OCI-LY3 (cell line): ENCODE measurements around the gene SH2D6.
A peak's percentile ranks its signal among the peaks of the same experiment; 100 is the strongest.

ENCODE experiments used
- H2AFZ ChIP-seq: fragments of 200-600, 300-600 bp; shearing (Covaris generic); 2 replicates; pipeline ENCODE4 v1.6.0; 2014; ENCODE audit warnings: antibody characterized with exemption, low read depth, low read length
- H3K27ac ChIP-seq: fragments of 200-600, 300-600 bp; sonication (generic); 2 replicates; pipeline ENCODE4 v1.5.1; 2014; ENCODE audit warnings: mild to moderate bottlenecking, low read length, moderate library complexity, mixed read lengths
- H3K27me3 ChIP-seq: fragments of 200-600, 300-600 bp; sonication (generic); 2 replicates; pipeline ENCODE4 v1.6.1; 2014; ENCODE audit warnings: low read depth, low read length, mixed read lengths
- H3K36me3 ChIP-seq: fragments of 200-600, 300-600 bp; sonication (generic); replicated peaks from 2 replicates; pipeline ENCODE3; 2014; ENCODE audit warnings: low read depth, low read length, mixed read lengths
- H3K4me1 ChIP-seq: fragments of 300-600, 200-600 bp; sonication (generic); 2 replicates; pipeline ENCODE4 v1.6.1; 2014; ENCODE audit warnings: low read length, mixed read lengths
- H3K4me2 ChIP-seq: fragments of 200-600, 300-600 bp; sonication (generic); 2 replicates; pipeline ENCODE4 v1.6.1; 2014; ENCODE audit warnings: low read length, mixed read lengths
- H3K4me3 ChIP-seq: fragments of 300-600, 200-600 bp; sonication (generic); 2 replicates; pipeline ENCODE4 v1.5.1; 2014; ENCODE audit warnings: antibody characterized with exemption, mild to moderate bottlenecking, low read length, moderate library complexity
- H3K79me2 ChIP-seq: fragments of 300-600, 200-600 bp; shearing (Covaris generic); 2 replicates; pipeline ENCODE4 v1.6.1; 2014; ENCODE audit warnings: mild to moderate bottlenecking, low read length, mixed read lengths
- H3K9ac ChIP-seq: fragments of 300-600, 200-600 bp; shearing (Covaris generic); 2 replicates; pipeline ENCODE4 v1.6.0; 2014; ENCODE audit warnings: mild to moderate bottlenecking, low read length, moderate library complexity
- H3K9me3 ChIP-seq: fragments of 200-600, 300-600 bp; shearing (Covaris generic); 2 replicates; pipeline ENCODE4 v1.6.1; 2014; ENCODE audit warnings: low read length, mixed read lengths; ENCODE audit not compliant: insufficient read depth
- H4K20me1 ChIP-seq: fragments of 200-600, 300-600 bp; sonication (generic); 2 replicates; pipeline ENCODE4 v1.6.1; 2016; ENCODE audit warnings: low read length, mixed read lengths; ENCODE audit not compliant: insufficient read depth
- CTCF ChIP-seq: fragments of 200-600, 300-600 bp; sonication (generic); IDR thresholded peaks from 2 replicates; pipeline ENCODE4 v1.5.1; 2014; ENCODE audit warnings: antibody characterized with exemption, low read length, low read depth
- EZH2phosphoT487 ChIP-seq: fragments of 200-600 bp; shearing (Covaris generic); IDR thresholded peaks from 2 replicates; pipeline ENCODE4 v1.6.1; 2018; ENCODE audit warnings: antibody characterized with exemption, mixed run types, low read depth

The SH2D6 gene

GRCh38 chr2:85459771-85460170 lies 41.3 kb downstream of the SH2D6 start:
- Histone ChIP-seq H3K9ac (no peak overlapping the region), H3K9me3 (no peaks in the 10 kb centered on the region), H3K36me3 (no peaks in the 10 kb centered on the region), H3K4me2 (no peak overlapping the region), H3K27ac (no peak overlapping the region), H3K79me2 (no peaks in the 10 kb centered on the region), H2AFZ (no peak overlapping the region), H4K20me1 (no peaks in the 10 kb centered on the region), H3K4me3 (no peak overlapping the region), H3K4me1 (no peaks in the 10 kb centered on the region), H3K27me3 (no peaks in the 10 kb centered on the region)
- no peak for TF ChIP-seq EZH2phosphoT487
- TF ChIP-seq CTCF: no peak

DNA sequence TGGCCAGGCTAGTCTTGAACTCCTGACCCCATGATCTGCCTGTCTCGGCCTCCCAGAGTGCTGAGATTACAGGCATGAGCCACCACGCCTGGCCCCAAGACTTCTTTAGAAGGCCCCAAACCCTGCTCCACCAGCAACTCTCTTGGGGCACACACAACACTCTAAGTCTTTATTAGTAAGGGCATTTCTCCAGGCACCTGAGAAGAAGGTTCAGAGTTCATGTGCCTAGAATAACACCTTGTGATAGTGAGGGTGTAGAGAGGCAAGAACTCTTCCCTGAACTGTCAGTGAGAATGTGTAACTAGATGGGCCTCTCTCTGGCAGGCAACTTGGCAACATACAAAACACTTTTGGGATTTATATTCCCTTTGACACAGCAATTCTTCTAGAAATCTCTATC lies 43.8 kb downstream of the SH2D6 start:
- Histone ChIP-seq H3K4me3 (no peak overlapping the region), H3K79me2 (no peaks in the 10 kb centered on the region), H3K27me3 (no peaks in the 10 kb centered on the region), H3K9me3 (no peaks in the 10 kb centered on the region), H4K20me1 (no peaks in the 10 kb centered on the region), H3K9ac (no peak overlapping the region), H2AFZ (no peak overlapping the region), H3K4me1 (no peaks in the 10 kb centered on the region), H3K36me3 (no peaks in the 10 kb centered on the region), H3K4me2 (no peak overlapping the region), H3K27ac (no peak overlapping the region)
- TF ChIP-seq CTCF (no peak), EZH2phosphoT487 (no peak)

- peak overlapping the region; percentile 63 for H2AFZ ChIP-seq
- no peak overlapping the region for H3K4me3 ChIP-seq
- no peaks in the 10 kb centered on the region for H3K9me3 ChIP-seq
- no peaks in the 10 kb centered on the region for H3K27me3 ChIP-seq
- TF ChIP-seq CTCF (no peak), EZH2phosphoT487 (no peak)
- H3K4me1 ChIP-seq: peaks cover 9% of the 10 kb centered on the region
- no peaks in the 10 kb centered on the region for H3K79me2 ChIP-seq
- no peaks in the 10 kb centered on the region for H3K36me3 ChIP-seq
- H3K9ac ChIP-seq: no peak overlapping the region
- H3K4me2 ChIP-seq: peak overlapping the region; percentile 20; the same call in 1 of the 2 replicates
- no peaks in the 10 kb centered on the region for H4K20me1 ChIP-seq
- H3K27ac ChIP-seq: no peak overlapping the region
These were observed 49.7 kb downstream of the SH2D6 start for GRCh38 chr2:85468096-85468703.

DNA sequence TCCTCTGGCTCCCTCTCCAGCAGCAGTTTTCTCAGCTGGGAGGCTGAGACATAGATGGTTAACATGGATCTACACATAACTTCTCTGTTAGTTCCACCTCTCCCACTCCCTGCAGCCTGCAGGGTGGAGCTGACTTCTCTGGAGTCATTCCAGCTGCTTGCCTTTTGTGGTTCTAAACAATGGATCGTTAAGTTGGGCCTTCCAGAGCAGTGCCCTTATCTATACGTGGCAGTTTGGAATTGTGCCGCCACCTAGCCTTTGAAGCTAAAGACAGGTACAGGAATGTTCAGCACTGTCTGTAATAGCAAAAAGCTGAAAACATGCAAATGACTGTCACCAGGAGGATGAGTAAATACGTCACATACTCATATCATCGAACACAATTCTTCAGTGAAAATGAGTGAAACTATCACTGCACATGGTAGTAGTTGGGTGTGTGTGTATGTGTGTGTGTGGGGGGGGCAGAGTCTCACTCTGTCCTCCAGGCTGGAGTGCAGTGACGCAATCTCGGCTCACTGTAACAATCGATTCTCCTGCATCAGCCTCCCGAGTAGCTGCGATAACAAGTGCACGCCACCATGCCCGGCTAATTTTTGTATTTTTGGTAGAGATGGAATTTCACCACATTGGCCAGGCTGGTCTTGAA lies 50.3 kb downstream of the SH2D6 start:
- no peaks in the 10 kb centered on the region for H3K9me3 ChIP-seq
- H3K27me3 ChIP-seq: no peaks in the 10 kb centered on the region
- TF ChIP-seq CTCF: no peak
- no peak for TF ChIP-seq EZH2phosphoT487
- no peak overlapping the region for H3K4me3 ChIP-seq
- H4K20me1 ChIP-seq: no peaks in the 10 kb centered on the region
- no peaks in the 10 kb centered on the region for H3K79me2 ChIP-seq
- no peak overlapping the region for H3K27ac ChIP-seq
- peaks cover 9% of the 10 kb centered on the region for H3K4me1 ChIP-seq
- H3K4me2 ChIP-seq: peak overlapping the region; percentile 20; the same call in 1 of the 2 replicates
- H2AFZ ChIP-seq: no peak overlapping the region
- H3K9ac ChIP-seq: no peak overlapping the region
- no peaks in the 10 kb centered on the region for H3K36me3 ChIP-seq
